RPMI8226 (cell line): ENCODE measurements around the gene TRIO.

ENCODE experiments used
- DNase-seq: peaks from one replicate; pipeline ENCODE4 v3.0.0-alpha.2; 2015

The TRIO gene

GRCh38 chr5:14123974-14124482 lies 19.1 kb upstream of the TRIO start:
- no peak for DNase-seq

DNA sequence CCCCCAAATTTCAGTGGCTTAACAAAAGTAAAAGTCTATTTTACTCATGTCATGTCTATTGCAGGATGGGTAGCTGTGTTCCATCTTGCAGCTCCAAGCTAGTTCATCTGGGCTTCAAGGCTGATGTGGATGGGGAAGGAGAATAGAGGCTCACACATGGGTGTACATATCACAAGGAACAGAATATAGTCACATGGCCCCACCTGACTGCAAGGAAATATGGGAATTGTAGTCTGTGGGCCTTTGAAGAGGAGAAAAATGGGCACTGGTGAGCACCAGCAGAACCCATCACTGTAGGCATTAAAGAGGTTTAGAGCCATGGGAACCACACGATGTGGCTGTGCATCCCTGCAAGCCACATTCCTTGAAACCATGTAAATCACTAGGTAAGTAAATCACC lies 17.9 kb upstream of the TRIO start:
- no peak for DNase-seq

- DNase-seq: no peak
These were observed 15.6 kb upstream of the TRIO start for GRCh38 chr5:14127587-14127986.

DNA sequence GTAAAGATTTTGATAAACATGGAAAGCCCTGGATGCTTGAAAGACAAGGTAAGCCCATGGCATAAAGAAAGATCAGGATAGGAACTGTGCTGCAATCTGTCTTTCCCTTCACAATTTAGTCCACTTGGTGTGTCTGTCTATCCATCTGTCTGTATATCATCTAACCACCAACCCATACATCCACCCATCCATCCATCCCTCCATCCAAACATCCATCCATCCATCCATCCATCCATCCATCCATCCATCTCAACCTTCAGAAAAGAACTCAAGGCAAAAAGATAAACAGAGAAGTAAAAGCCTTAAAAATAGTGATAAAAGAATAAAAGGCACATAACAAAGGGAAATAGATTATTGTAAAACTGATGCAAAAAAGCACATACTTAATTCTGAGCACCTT lies 15.1 kb upstream of the TRIO start:
- DNase-seq: no peak

- no peak for DNase-seq
These were observed 14.0 kb upstream of the TRIO start for GRCh38 chr5:14129123-14129522.

GRCh38 chr5:14131855-14132503 lies 11.2 kb upstream of the TRIO start:
- no peak for DNase-seq

DNA sequence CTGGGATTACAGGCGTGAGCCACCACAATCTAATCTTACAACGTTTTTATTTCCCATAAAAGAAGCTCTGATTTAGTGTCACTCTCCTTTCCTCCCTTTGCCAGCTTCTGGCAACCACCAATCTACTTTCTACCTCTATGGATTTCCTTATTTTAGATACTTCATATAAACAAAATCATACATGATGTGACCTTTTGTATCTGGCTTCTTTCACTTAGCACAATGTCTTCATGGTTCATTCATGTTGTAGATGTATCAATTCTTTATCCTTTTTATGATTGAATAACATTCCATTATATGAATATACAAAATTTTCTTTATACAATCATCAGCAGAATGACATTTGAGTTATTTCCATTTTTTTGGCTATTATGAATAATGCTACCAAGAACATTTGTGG lies 9.7 kb upstream of the TRIO start:
- no peak for DNase-seq

DNA sequence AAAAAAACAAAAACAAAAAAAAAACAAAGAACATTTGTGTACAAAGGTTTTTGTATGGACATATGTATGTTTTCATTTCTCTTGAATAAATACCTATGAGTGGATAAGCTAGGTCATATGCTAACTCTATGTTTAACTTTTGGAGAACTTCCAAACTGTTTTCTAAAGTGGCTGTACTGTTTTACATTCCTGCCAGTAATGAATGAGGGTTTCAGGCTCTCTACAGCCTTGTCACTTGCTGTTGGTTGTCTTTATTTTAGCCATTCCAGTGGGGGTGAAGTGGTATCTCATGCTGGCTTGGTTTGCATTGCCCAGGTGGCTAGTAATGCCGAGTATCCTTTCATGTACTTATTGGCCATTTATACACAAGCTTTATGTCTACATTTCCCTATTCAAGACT lies 9.1 kb upstream of the TRIO start:
- DNase-seq: no peak

- DNase-seq: no peak
These were observed 8.4 kb upstream of the TRIO start for GRCh38 chr5:14134771-14135170.

- no peak for DNase-seq
These were observed 7.5 kb upstream of the TRIO start for GRCh38 chr5:14135621-14136020.

DNA sequence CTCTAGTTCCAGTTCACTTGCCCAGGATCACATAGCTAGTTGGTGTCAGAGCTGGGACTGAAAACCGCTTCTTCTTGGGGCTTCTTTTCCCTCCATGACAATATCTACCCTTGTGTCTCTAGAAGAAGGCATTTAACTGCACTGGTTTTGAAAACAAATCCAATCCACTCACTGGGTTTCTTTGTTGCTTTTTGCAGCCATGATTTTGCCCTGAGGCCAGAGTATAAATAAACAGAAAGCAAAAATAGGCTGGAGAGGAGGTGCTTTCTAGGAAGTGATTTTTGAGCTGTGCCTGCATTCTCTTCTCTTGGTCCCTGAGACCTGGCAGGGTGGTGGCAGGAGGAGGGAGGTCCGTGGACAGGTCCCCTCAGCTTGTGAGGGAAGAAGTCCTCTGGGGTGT lies 6.9 kb upstream of the TRIO start:
- no peak for DNase-seq

DNA sequence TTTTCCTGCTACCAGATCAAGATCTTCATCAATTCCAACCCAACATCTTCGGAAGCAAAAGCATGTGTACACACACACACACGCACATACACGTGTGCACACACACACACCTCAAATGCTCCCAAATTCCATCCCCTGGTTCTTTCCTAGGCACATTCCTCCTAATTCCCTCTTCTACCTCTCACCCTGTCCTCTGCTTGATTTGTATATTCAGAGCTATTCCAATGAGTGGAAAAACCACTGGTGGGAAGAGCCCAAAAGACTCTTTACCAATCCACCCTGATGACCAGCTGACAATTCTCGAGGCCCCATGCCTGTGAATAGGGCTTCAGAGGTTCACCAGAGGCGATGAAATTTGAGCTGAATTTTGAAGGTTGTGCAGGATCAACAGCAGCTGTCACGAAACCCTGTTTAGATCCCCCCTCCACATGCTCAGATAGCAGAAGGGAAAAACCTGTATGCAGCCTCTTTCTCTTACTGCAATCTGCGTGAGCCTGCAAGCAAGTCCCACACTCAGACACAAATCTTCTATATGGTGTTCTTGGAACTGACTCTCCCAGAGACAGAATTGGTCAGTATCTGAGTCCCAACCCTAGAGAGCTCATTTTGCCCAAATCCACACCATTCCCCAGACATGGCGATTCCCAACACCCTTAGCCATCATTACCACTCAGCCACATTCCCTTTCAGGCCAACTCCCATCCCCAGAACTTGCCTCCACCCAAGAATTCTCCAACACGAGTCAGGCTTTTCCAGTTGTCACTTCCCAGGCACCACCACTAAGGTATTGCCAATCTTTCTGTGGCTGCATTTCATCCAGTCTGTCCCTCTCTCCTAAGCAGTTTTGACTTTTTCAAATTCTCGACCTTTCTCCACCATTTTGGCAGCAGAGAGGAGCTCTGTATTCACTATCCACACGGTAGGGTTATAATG lies 4.3 kb upstream of the TRIO start:
- DNase-seq: no peak

- no peak for DNase-seq
These were observed 1.4 kb upstream of the TRIO start for GRCh38 chr5:14141764-14142163.

- DNase-seq: no peak
These were observed 828 bp upstream of the TRIO start for GRCh38 chr5:14142202-14142826.

DNA sequence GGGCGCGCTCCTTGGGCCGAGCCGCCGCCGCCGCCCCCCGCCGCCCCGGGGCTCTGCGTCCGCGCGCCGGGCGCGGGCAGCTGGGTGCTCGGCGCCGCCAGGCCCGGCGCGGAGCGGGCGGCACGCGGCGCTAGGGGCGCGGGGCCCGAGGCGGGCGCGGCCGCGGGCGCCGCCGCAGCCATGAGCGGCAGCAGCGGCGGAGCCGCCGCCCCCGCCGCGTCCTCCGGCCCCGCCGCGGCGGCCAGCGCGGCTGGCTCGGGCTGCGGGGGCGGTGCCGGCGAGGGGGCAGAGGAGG lies 351 bp downstream of the TRIO start:
- no peak for DNase-seq

- DNase-seq: no peak
These were observed 871 bp downstream of the TRIO start for GRCh38 chr5:14143841-14144585.

DNA sequence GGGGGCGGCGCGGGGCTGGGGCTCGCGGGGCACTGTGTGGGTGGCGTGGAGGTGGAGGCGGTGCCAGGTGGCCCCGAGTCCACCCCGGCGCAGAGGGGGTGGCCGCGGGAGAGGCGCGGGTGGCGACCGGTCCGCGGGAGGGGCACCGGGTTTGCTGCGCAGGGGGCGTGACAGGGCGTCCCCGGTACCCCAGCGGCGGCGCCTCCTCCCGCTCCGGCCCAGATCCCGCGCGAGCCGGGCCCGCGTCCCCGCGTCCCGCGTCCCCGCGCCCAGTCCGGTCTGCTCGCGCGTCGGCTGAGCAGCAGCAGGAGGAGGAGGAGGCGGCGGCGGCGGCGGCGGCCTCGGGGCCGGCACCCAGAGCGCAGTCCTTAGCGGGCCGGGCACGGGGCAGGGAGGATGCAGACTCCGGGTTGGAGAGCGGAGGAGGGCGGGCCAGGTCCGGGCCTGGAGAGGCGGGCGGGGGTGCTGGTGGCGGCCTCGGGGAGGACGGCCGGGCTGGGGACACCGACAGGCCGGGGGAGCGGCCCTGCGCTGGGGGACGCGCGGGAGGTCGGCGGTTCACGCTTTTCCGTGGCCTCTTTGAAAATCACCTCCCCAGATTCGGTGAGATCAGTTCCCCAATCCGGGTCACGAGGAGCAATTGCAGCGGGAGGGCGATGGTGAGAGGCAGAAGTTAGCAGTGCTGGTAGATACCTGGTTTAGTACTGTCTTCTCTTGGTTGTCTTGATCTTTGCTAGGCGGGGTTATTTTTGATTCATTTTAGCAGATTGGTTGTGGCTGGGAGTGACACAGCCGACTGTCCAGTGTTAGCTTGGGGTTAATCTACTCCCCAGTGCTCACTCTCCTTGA lies 1.7 kb downstream of the TRIO start:
- DNase-seq: peak; percentile 77

GRCh38 chr5:14145435-14146334 lies 2.5 kb downstream of the TRIO start:
- no peak for DNase-seq

GRCh38 chr5:14146725-14147124 lies 3.6 kb downstream of the TRIO start:
- no peak for DNase-seq

DNA sequence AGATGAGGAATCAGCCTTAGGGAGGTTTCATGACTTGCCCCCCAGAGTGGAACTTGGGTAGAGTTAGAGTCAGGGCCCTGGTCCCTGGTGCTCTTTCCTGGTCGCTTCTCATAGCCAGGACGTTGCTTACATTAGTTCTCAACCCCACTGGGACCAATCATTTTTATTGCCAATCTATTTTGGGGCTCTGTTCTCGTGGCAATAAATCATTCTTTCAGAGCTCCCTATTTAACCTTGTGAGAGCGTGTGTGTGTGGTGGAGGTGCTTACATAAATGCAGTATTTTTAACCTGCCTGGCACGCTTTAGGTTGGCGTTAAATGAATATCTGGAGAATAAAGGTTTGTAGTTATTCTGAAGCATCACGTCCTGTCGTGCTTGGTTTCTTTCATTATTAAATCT lies 4.1 kb downstream of the TRIO start:
- DNase-seq: no peak

GRCh38 chr5:14148483-14148882 lies 5.3 kb downstream of the TRIO start:
- DNase-seq: no peak
